ENCODE data around the gene ASTN2.

DNA sequence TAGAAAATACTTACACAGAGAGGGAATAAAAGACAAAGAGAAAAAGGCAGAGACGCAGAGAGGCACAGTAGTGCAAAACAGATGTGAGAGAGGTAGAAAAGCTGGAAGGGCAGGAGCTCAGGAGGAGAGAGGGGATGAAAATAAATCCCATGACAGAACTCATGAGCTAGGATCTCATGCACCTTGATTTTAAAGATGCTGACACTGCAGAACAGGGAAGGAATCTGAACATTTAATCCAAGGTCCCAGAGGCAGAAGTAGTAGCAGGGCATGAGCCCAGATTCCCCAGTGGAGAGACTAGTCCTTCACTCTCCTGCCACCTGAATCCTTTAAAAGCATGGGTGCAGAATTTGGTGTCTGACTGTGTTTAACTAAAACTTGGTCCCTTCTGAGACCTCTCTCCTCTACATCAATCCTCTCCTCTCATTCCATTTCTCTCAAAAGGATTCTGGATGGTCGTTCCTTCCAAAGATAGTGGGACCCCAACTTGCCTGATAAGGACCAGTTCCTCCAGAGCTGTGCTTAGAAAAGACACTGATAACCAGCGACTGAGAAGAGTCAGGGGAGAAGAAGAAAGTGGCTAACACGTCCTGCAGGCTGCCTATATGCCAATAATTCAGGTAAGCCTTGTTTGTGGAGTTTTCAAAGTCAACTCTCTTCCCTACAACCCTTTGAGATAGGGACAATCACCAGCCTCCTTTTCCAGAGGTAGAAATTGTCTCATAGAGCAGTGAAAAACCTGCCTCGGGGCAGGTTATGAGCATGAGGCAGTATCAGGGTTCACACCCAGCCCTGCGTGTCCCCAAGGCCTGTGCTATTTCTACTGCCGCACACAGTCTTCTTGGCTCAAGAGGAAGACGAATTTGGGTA lies 931.0 kb downstream of the ASTN2 start:
- TF ChIP-seq TAF1 (IDR thresholded peaks at IDR 0.05; ENCODE audit: borderline replicate concordance, insufficient read depth, low read length), result no peak
- no peak for TF ChIP-seq SIN3A (IDR thresholded peaks at IDR 0.05; ENCODE audit: borderline replicate concordance, insufficient read depth, low read length)
- no peak for TF ChIP-seq POLR2AphosphoS5 (IDR thresholded peaks at IDR 0.05; ENCODE audit: low read depth, low read length)
- TF ChIP-seq, protein P1, sequence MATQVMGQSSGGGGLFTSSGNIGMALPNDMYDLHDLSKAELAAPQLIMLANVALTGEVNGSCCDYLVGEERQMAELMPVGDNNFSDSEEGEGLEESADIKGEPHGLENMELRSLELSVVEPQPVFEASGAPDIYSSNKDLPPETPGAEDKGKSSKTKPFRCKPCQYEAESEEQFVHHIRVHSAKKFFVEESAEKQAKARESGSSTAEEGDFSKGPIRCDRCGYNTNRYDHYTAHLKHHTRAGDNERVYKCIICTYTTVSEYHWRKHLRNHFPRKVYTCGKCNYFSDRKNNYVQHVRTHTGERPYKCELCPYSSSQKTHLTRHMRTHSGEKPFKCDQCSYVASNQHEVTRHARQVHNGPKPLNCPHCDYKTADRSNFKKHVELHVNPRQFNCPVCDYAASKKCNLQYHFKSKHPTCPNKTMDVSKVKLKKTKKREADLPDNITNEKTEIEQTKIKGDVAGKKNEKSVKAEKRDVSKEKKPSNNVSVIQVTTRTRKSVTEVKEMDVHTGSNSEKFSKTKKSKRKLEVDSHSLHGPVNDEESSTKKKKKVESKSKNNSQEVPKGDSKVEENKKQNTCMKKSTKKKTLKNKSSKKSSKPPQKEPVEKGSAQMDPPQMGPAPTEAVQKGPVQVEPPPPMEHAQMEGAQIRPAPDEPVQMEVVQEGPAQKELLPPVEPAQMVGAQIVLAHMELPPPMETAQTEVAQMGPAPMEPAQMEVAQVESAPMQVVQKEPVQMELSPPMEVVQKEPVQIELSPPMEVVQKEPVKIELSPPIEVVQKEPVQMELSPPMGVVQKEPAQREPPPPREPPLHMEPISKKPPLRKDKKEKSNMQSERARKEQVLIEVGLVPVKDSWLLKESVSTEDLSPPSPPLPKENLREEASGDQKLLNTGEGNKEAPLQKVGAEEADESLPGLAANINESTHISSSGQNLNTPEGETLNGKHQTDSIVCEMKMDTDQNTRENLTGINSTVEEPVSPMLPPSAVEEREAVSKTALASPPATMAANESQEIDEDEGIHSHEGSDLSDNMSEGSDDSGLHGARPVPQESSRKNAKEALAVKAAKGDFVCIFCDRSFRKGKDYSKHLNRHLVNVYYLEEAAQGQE (IDR thresholded peaks at IDR 0.05; ENCODE audit: insufficient read depth in 1 of 2, low read depth in 2 of 2, low read length in 2 of 2), result no peak

All from PFSK-1 (cell line).